GM23338 (cell line): ENCODE measurements around the gene GLOD5. TPM values are rescaled to one million over a fixed set of nuclear protein-coding genes. Genes with fewer than 3 reads are reported as not detected.

ENCODE experiments used
- ATAC-seq: fragments of 200-7000 bp; cut with Tn5 transposase; 3 replicates; pipeline ENCODE4 v1.9.1; 2020
- DNase-seq: peaks from one replicate; pipeline ENCODE4 v3.0.0-alpha.2; 2015; ENCODE audit warnings: low spot score
- H2AFZ ChIP-seq: fragments of 200-600 bp; sonication (generic); 2 replicates; pipeline ENCODE4 v1.8.0; 2016; ENCODE audit warnings: antibody characterized with exemption, mild to moderate bottlenecking, moderate library complexity
- H3F3A ChIP-seq: fragments of 200-600 bp; sonication (generic); replicated peaks from 2 replicates; pipeline ENCODE4 v1.8.0; 2017; ENCODE audit warnings: antibody characterized with exemption, mixed run types, low read depth
- H3K27ac ChIP-seq: fragments of 200-600 bp; sonication (generic); 2 replicates; pipeline ENCODE4 v1.6.1; 2016; ENCODE audit warnings: low read depth
- H3K27me3 ChIP-seq: fragments of 200-600 bp; sonication (generic); 2 replicates; pipeline ENCODE4 v1.8.0; 2016; ENCODE audit warnings: mild to moderate bottlenecking, mixed run types, moderate library complexity; ENCODE audit not compliant: insufficient read depth
- H3K36me3 ChIP-seq: fragments of 200-600 bp; sonication (generic); 2 replicates; pipeline ENCODE4 v1.8.0; 2016; ENCODE audit warnings: mild to moderate bottlenecking; ENCODE audit not compliant: insufficient read depth
- H3K4me1 ChIP-seq: fragments of 200-600 bp; sonication (generic); 2 replicates; pipeline ENCODE4 v1.8.0; 2016; ENCODE audit warnings: mild to moderate bottlenecking, moderate library complexity; ENCODE audit not compliant: insufficient read depth
- H3K4me2 ChIP-seq: fragments of 200-600 bp; sonication (generic); 2 replicates; pipeline ENCODE4 v1.7.1; 2017; ENCODE audit warnings: mixed run types
- H3K4me3 ChIP-seq: fragments of 200-600 bp; sonication (generic); 2 replicates; pipeline ENCODE4 v1.6.1; 2016; ENCODE audit warnings: mixed run types
- H3K79me2 ChIP-seq: fragments of 200-600 bp; sonication (generic); replicated peaks from 2 replicates; pipeline ENCODE4 v1.8.0; 2017; ENCODE audit warnings: mild to moderate bottlenecking; ENCODE audit not compliant: insufficient read depth
- H3K9me2 ChIP-seq: fragments of 200-600 bp; sonication (generic); 2 replicates; pipeline ENCODE4 v1.8.0; 2017; ENCODE audit not compliant: insufficient read depth
- H4K20me1 ChIP-seq: fragments of 200-600 bp; sonication (generic); replicated peaks from 2 replicates; pipeline ENCODE4 v1.8.0; 2017; ENCODE audit warnings: mild to moderate bottlenecking; ENCODE audit not compliant: insufficient read depth
- H3K27ac Mint-ChIP-seq: 2 replicates; pipeline ENCODE4 v1.8.0; 2020; ENCODE audit warnings: inconsistent platforms, mild to moderate bottlenecking, moderate library complexity, mixed read lengths
- H3K27me3 Mint-ChIP-seq: 3 replicates; pipeline ENCODE4 v1.8.0; 2022; ENCODE audit warnings: low read depth, mild to moderate bottlenecking, moderate library complexity, mixed read lengths, inconsistent platforms; ENCODE audit not compliant: insufficient read depth, poor library complexity
- H3K36me3 Mint-ChIP-seq: 3 replicates; pipeline ENCODE4 v1.8.0; 2021; ENCODE audit warnings: low read depth, mild to moderate bottlenecking, inconsistent platforms, moderate library complexity, mixed read lengths
- H3K4me1 Mint-ChIP-seq: 3 replicates; pipeline ENCODE4 v1.8.0; 2020; ENCODE audit warnings: mild to moderate bottlenecking, inconsistent platforms, mixed read lengths
- H3K4me3 Mint-ChIP-seq: 3 replicates; pipeline ENCODE4 v1.8.0; 2021; ENCODE audit warnings: moderate library complexity, mild to moderate bottlenecking, inconsistent platforms, mixed read lengths
- H3K9me3 Mint-ChIP-seq: 3 replicates; pipeline ENCODE4 v1.8.0; 2020; ENCODE audit warnings: moderate library complexity, mild to moderate bottlenecking, inconsistent platforms, mixed read lengths
- CREB1 ChIP-seq: fragments of 250-450 bp; sonication (Bioruptor Pico); IDR thresholded peaks from 2 replicates; pipeline ENCODE4 v1.5.0; 2020; ENCODE audit warnings: low read depth, mild to moderate bottlenecking, moderate library complexity
- CTCF ChIP-seq, 2 experiments: fragments of 200-600 bp in 1 of 2; sonication (generic) in 1 of 2; conservative IDR thresholded peaks; 2 replicates each; pipeline versions ENCODE4 v1.5.1 to v1.6.1; 2016 to 2017; ENCODE audit warnings: antibody characterized with exemption in 2 of 2, low read depth in 2 of 2, mild to moderate bottlenecking in 2 of 2, moderate library complexity in 1 of 2
- ETS1 ChIP-seq: IDR thresholded peaks from 2 replicates; pipeline ENCODE4 v1.6.1; 2016; ENCODE audit warnings: antibody characterized with exemption
- EZH2 ChIP-seq: fragments of 200-600 bp; sonication (generic); IDR thresholded peaks from one replicate; pipeline ENCODE4 v1.8.0; 2017; ENCODE audit warnings: antibody characterized with exemption, mild to moderate bottlenecking, low read depth; ENCODE audit not compliant: unreplicated experiment
- EZH2phosphoT487 ChIP-seq: fragments of 200-600 bp; sonication (generic); IDR thresholded peaks from one replicate; pipeline ENCODE4 v1.8.1; 2018; ENCODE audit warnings: antibody characterized with exemption; ENCODE audit not compliant: unreplicated experiment
- JUNB ChIP-seq: IDR thresholded peaks from one replicate; pipeline ENCODE4 v1.6.1; 2016; ENCODE audit warnings: antibody characterized with exemption; ENCODE audit not compliant: unreplicated experiment
- POLR2AphosphoS5 ChIP-seq: IDR thresholded peaks from 2 replicates; pipeline ENCODE4 v1.6.1; 2016; ENCODE audit warnings: antibody characterized with exemption, low read depth
- REST ChIP-seq: IDR thresholded peaks from one replicate; pipeline ENCODE4 v1.6.1; 2018; ENCODE audit warnings: antibody characterized with exemption; ENCODE audit not compliant: unreplicated experiment
- STAT1 ChIP-seq: IDR thresholded peaks from one replicate; pipeline ENCODE4 v1.6.1; 2016; ENCODE audit warnings: antibody characterized with exemption; ENCODE audit not compliant: unreplicated experiment
- ZNF331 ChIP-seq: fragments of 250-450 bp; sonication (Bioruptor Pico); IDR thresholded peaks from 2 replicates; pipeline ENCODE4 v1.5.0; 2020; ENCODE audit warnings: low read depth, mild to moderate bottlenecking, moderate library complexity
- polyA plus RNA-seq: library from polyadenylated mRNA; unstranded; fragments of >200 nt; fragmentation: Nextera tagmentation; extraction: Ambion mirVana; gene quantifications from 2 replicates; pipeline ENCODE4 v1.2.1, GENCODE V29; 2016
- total RNA-seq: library from RNA; depleted of rRNA; stranded (reverse); fragments of >200 nt; shearing (Covaris generic); gene quantifications from 2 replicates; pipeline ENCODE4 v1.2.3, GENCODE V29; 2014

Gene GLOD5
- total and polyA plus RNA-seq, 2 experiments from 2014 or later: not detected

- TF ChIP-seq REST: no peak
- TF ChIP-seq ETS1: no peak
- no peak for TF ChIP-seq EZH2phosphoT487
- no peak for TF ChIP-seq ZNF331
- no peak for TF ChIP-seq CREB1
These were observed 16.3 kb upstream of the GLOD5 start (continued) for GRCh38 chrX:48745222-48745621.

GRCh38 chrX:48747415-48748016 lies 14.0 kb upstream of the GLOD5 start:
- DNase-seq (peak; percentile 7), ATAC-seq (peak; percentile 74)
- H3F3A ChIP-seq: no peaks in the 10 kb centered on the region
- Mint-ChIP-seq H3K4me1 (no peaks in the 10 kb centered on the region), H3K27ac (no peak overlapping the region), H3K9me3 (no peaks in the 10 kb centered on the region), H3K27me3 (no peaks in the 10 kb centered on the region), H3K36me3 (no peaks in the 10 kb centered on the region), H3K4me3 (no peak overlapping the region)
- H3K4me1 ChIP-seq: no peaks in the 10 kb centered on the region
- H3K27ac ChIP-seq: no peak overlapping the region
- no peaks in the 10 kb centered on the region for H4K20me1 ChIP-seq
- H3K27me3 ChIP-seq: no peaks in the 10 kb centered on the region
- no peak overlapping the region for H3K4me2 ChIP-seq
- no peak overlapping the region for H2AFZ ChIP-seq
- H3K4me3 ChIP-seq: no peak overlapping the region
- H3K79me2 ChIP-seq: no peaks in the 10 kb centered on the region
- H3K9me2 ChIP-seq: no peaks in the 10 kb centered on the region
- H3K36me3 ChIP-seq: no peaks in the 10 kb centered on the region
- TF ChIP-seq ETS1 (no peak), STAT1 (no peak), CREB1 (no peak), CTCF (conservative IDR thresholded peaks at IDR 0.05; ENCODE audit: low read depth in 2 of 2) (no peak), EZH2phosphoT487 (no peak), REST (no peak), POLR2AphosphoS5 (no peak), EZH2 (no peak), JUNB (no peak)
